Left kidney (tissue), 2 donors: ENCODE data around the gene CLASP2. TPM values are rescaled to one million over a fixed set of nuclear protein-coding genes. Genes with fewer than 3 reads are reported as not detected.

ENCODE experiments used
- DNase-seq: peaks from one replicate; pipeline ENCODE4 v3.0.0-alpha.2; 2013
- polyA plus RNA-seq: library from polyadenylated mRNA; unstranded; fragments of 120-200 nt; gene quantifications from one replicate; pipeline ENCODE4 v1.2.1, GENCODE V29; 2013; ENCODE audit not compliant: insufficient read length

CLASP2 gene
- polyA plus RNA-seq, 1 donor, result 73.0 TPM

DNA sequence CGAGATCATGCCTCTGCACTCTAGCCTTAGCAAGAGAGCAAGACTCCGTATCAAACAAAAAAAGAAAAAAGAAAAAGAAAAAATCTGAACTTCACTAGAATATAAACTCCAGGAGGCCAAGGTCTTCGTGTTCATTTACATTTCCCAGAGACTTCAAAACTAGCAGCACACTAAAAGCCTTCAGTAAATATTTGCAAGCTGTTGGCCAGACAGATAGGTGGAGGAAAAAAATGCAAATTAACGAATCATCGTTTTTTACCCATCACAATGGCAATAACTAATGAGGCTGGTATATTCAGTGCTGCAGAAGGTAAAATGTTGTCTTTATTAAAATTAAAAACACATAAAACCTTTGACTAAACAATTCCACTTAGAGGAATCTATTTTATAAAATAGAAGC, 80.6 kb downstream of the CLASP2 start:
- no peak for DNase-seq

- DNase-seq, result peak; percentile 59
Measured at GRCh38 chr3:33636125-33636850, 81.8 kb downstream of the CLASP2 start.

DNA sequence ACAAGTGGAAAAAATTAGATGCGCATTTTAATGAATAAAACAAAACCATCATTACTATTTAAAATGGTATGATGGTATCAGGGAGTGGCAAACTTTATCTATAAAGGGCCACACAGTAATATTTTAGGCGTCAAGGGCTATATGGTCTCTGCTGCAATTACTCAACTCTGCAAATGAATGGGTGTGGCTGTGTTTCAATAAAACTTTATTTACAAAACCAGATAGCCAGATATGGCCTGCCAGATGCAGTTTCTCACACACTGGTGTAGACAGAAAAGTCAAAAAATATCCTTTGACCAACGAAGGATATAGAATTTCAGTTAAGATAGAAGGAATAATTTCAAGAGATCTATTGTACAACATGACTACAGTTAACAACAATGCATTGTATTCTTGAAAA, 83.8 kb downstream of the CLASP2 start:
- DNase-seq, result no peak

DNA sequence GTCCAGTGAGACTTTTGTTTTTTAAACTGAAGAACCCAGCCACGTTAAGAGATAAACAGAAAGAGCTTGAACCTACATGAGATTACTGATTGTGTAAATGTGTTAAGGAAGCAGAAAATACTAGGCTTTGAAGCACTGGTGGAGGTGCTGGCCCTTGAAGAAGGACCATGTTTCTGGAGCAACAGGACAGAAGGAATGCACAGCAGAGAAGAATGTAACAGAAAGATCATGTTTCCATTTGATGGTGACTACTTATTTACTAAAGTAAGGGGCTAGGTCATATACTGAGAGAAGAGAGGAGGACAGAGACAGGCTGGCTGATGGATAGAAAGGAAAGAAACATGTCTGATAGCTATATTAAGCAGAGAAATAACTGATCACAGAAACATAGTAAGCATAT, 88.8 kb downstream of the CLASP2 start:
- DNase-seq, result no peak

- DNase-seq, result no peak
Measured at GRCh38 chr3:33624756-33625155, 93.3 kb downstream of the CLASP2 start.

DNA sequence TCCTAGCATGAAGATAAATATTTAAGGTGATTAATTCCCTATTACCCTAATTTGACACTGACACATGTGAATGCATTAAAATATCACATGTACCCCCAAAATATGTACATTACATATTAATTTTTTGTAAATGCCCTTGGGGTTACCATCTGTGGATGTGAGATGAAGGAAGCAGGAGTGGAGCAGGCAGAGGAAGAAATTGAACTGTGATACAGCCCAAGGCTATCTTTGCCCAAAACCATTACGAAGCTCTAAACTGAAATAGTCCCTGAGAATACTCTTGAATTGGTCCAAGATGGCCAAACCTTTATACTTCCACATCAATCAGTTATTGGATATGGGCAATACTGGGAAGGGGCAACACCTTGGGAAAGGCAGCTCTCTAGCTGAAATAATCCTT, 105.0 kb downstream of the CLASP2 start:
- no peak for DNase-seq

- no peak for DNase-seq
Measured at GRCh38 chr3:33612607-33613006, 105.4 kb downstream of the CLASP2 start.

GRCh38 chr3:33602829-33603228, 115.2 kb downstream of the CLASP2 start:
- no peak for DNase-seq

DNA sequence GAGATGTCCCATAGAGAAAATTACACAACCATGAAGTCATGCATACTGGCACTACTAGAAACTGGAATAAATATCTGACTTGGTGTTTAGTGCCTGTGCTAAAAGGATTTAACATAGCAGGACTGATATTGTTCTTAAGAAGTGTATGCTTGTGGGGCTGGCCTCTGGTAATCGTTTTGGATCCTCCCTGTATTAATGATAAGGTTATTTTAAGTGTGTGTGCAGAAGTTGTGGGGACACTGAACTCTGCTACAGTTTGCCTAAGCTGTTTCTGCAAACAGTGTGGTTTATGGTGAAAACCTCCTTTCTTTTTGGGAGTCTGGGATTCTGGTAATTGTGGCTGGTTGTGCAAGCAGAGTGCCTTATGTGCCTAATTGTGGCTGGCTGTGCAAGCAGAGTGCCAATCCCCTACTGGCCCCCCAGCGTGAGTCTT, 120.8 kb downstream of the CLASP2 start:
- DNase-seq, result no peak

DNA sequence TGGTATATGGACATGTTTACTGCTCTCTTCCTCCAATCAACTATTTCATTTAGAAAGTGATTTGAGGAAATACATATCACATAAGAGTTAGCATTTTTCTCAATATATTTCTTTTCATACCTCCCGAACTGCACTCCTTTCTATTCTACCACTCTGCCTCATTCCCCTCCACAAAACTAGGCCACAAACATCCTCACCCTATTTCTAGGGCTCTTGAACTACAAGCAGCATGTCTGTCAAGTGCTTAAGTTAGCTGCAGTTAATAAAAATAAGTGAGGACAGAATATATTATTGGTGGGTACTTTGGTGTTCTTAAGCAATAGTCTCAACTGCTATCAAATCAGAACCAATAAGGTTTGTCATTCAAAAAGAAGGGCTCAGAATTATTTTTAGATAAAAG, 125.1 kb downstream of the CLASP2 start:
- DNase-seq, result no peak

DNA sequence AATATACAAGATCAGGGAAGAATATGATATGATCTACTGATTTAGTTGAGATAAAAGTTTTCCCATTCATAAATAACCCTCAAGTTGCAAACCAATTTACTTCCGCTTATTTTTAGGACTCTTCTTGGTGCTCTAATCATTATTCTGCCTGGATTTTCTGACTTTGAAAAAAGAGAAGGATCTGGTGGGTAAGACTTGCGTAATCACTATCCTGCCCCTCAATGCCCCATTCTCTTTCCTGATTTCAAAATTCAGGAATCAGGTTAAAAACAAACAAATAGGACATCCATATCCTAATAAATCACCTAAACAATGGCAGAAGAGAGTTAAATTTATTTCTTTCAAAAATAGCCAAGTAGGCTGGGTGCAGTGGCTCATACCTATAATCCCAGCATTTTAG, 127.5 kb downstream of the CLASP2 start:
- DNase-seq, result no peak

DNA sequence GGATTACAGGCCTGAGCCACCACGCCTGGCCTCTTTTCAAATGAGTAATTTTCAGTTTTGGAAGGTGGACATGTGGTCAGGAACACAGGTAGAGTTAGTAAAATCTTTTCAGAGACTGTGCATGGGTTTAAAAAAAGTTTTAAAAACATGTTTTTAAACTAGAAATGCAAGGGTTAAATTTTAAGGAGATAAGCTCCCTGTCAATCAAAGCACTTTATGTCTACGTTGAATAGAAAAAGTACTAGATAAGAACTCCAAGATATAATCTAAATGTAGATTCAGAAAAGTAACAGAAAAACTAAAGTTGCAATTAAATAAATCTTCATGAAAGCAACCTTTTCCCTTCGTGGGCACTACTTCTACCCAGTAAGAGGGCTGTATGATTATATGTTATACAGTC, 131.7 kb downstream of the CLASP2 start:
- DNase-seq, result no peak

- no peak for DNase-seq
Measured at GRCh38 chr3:33582234-33582633, 135.8 kb downstream of the CLASP2 start.

GRCh38 chr3:33581666-33582065, 136.4 kb downstream of the CLASP2 start:
- no peak for DNase-seq

GRCh38 chr3:33579840-33580239, 138.2 kb downstream of the CLASP2 start:
- no peak for DNase-seq

GRCh38 chr3:33579178-33579510, 138.9 kb downstream of the CLASP2 start:
- DNase-seq, result no peak

GRCh38 chr3:33578325-33579177, 139.5 kb downstream of the CLASP2 start:
- DNase-seq, result no peak

DNA sequence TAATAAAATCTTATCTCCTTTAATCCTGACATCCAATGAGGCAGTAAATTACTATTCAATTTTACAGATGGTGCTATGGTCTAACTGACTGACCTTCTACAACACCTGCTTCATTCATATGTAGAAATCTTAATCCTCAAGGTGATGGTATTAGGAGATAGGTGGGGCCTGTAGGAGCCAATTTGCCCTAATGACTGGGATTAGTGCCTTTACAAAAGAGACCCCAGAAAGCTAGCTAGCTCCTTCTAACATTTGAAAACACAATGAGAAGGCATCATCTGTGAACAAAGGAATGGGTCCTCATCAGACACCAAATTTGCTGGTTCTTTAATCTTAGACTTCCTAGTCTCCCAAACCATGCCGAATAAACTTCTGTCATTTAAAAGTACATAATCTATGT, 140.5 kb downstream of the CLASP2 start:
- no peak for DNase-seq

- no peak for DNase-seq
Measured at GRCh38 chr3:33577173-33577572, 140.9 kb downstream of the CLASP2 start.

GRCh38 chr3:33575311-33575710, 142.7 kb downstream of the CLASP2 start:
- DNase-seq, result no peak

- DNase-seq, result no peak
Measured at GRCh38 chr3:33557829-33558228, 160.2 kb downstream of the CLASP2 start.

- DNase-seq, result no peak
Measured at GRCh38 chr3:33557279-33557678, 160.8 kb downstream of the CLASP2 start.

GRCh38 chr3:33547101-33547500, 171.0 kb downstream of the CLASP2 start:
- no peak for DNase-seq

GRCh38 chr3:33544126-33544525, 173.9 kb downstream of the CLASP2 start:
- no peak for DNase-seq
